C4-2B (cell line): ENCODE results near the gene LPP.

ENCODE experiments used
- H3K27ac ChIP-seq: fragments of 450-650 bp; 2 replicates; pipeline ENCODE4 v1.5.1; 2017
- ZFX ChIP-seq: fragments of 450-650 bp; IDR thresholded peaks from 2 replicates; pipeline ENCODE4 v1.6.1; 2017
- TF ChIP-seq, protein P1 (sequence below): fragments of 450-650 bp; conservative IDR thresholded peaks from 2 replicates; pipeline ENCODE4 v1.5.1; 2017; ENCODE audit warnings: mild to moderate bottlenecking

Gene LPP

DNA sequence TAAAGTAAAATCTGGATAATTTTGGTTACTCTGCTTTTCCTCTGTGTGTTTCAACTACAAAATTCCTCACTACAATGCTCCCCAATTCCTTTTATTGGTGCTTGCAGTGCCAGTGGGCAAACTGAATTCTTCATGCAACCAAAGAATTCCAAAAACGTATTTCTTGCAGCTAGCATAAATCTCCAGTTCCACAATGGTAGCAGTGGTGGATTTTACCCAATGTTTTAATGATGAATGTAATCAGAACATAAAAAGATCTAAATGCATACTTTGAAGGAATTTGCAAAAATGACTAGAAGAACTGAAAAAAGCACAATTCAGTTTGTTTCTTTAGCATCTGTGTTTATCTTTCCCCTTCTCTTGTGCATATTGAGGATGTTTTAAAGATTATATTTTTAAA lies 658.2 kb downstream of the LPP start:
- no peak for TF ChIP-seq ZFX
- TF ChIP-seq, protein P1, sequence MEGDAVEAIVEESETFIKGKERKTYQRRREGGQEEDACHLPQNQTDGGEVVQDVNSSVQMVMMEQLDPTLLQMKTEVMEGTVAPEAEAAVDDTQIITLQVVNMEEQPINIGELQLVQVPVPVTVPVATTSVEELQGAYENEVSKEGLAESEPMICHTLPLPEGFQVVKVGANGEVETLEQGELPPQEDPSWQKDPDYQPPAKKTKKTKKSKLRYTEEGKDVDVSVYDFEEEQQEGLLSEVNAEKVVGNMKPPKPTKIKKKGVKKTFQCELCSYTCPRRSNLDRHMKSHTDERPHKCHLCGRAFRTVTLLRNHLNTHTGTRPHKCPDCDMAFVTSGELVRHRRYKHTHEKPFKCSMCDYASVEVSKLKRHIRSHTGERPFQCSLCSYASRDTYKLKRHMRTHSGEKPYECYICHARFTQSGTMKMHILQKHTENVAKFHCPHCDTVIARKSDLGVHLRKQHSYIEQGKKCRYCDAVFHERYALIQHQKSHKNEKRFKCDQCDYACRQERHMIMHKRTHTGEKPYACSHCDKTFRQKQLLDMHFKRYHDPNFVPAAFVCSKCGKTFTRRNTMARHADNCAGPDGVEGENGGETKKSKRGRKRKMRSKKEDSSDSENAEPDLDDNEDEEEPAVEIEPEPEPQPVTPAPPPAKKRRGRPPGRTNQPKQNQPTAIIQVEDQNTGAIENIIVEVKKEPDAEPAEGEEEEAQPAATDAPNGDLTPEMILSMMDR: no peak
- no peak overlapping the region for H3K27ac ChIP-seq

DNA sequence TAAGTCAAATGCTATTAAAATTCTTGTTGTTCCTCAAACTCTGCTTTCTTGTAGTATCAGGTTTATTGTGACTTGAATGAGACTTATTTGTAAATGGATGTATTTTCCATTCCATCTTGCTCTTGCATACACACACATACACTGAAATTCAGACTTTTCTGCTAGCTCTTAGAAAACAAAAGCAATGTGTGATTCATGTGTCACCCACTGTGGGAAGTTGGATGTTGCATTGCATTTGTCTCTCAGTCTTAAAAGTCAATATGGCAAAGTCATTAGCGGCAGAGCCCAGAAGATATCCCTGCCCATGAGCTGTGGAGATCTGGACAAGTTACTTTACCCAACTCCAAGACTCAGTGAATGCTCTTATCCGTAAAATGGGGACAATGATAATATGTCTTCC lies 660.6 kb downstream of the LPP start:
- no peak for TF ChIP-seq ZFX
- TF ChIP-seq, protein P1: no peak
- H3K27ac ChIP-seq: no peak overlapping the region

DNA sequence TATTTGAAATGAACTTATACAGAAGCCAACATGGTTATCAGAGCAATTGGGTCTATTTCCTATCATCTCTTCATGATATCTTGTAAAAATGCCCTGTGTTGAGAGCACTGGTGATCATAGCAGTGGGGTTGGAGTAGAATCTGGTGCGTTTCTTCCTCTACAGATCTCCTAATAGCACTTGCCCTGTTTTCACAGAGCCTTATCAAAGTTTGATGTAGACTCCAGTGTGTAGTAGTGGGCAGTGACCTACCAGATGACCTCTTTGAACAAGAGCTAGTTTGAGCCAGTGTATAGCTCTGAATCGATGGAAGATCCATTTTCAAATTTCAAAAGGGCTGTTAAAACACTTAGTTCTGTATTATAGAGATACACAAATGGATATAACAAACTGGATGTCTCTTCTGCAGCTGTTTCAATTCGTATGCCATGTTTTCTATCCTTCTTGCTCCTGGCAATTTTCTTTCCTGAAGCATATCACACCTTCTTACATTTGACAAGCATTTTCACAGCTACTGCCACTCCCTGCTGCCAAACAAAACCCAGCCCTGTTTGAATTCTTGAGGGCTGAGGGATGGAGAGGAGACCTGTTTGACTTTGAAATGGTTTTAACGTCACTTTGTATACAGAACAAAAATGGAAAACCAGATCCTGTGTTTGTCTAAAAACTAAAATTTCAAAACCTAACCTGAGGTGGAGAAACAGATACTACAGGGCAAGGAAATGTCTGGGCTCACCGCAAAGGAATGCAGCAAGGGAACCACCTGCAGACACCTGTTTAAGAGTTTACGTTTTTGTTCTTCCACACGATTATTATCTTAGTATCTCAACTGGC lies 663.4 kb downstream of the LPP start:
- TF ChIP-seq ZFX: no peak
- TF ChIP-seq, protein P1: no peak
- no peak overlapping the region for H3K27ac ChIP-seq

DNA sequence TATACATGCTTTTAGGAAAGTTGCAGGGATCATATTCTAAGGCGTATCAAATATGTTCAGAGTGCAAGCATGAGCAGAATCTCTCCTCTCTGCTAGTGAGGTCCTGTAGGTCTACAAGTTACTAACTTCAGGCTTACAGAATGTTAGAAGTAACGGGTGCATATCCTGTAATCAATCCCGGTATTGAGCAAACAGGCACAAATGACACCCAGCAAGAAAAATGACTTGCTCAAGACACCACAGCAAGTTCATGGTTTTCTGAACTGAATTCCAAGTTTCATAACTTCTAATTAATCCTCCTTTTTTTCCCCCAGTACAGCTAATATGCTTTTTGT lies 663.9 kb downstream of the LPP start:
- H3K27ac ChIP-seq: no peak overlapping the region
- TF ChIP-seq, protein P1: no peak
- no peak for TF ChIP-seq ZFX

DNA sequence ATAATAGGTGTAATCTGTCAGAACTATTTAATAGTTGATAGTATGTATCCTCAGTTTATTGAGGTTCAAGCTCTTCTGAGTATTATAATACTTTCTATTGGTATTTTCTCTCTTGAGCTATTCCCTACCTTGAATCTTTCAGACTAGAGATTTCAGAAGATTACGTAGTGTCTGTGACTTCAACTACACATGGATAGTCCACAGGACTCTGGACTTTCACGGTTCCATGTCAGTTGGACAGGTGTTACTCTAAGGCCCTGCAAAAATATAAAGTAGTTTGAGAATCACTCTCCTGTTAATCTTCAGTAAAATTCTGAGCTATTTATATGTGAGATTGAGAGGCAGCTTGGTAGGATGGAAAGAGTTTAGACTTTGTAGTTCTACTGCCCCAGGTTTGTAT lies 664.3 kb downstream of the LPP start:
- H3K27ac ChIP-seq: no peak overlapping the region
- TF ChIP-seq ZFX: no peak
- TF ChIP-seq, protein P1: no peak

DNA sequence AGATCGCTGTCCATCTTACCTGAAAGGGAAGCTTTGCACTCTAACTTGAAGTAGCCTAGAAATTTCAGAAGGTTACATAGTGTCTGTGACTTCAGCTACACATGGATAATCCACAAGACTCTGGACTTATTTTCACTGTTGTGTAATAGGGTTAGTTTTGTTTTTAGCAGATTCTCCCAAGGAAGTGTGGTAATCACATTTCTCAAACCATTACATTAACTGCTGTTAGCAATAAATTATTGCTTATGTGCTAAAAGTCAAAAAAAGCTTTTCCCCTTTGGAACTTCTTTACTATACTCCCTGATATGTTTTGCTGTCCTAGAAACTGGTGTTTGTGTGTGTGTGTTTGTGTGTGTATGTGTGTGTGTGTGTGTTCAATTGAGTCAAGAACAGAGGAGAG lies 666.0 kb downstream of the LPP start:
- no peak overlapping the region for H3K27ac ChIP-seq

DNA sequence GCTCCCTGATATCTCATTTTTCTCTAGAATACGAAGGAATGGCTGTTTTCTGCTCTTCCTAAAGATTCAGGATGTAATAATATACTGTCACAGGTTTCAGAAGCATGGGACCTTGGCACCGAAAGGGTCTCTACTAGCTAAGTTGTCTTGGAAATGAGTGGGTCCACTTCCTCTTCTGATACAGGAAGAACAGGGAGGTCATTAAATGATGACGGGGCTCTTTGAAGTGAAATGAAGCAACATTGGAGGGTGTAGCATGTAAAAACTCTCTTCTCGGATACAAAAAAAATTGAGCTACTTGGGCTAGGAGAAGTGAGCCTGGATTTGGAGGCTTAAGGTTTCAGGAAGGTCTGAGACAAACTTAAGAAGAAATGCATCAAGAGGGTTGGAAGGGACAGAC lies 668.0 kb downstream of the LPP start:
- TF ChIP-seq ZFX: no peak
- TF ChIP-seq, protein P1: no peak
- H3K27ac ChIP-seq: no peak overlapping the region

More for the DNA sequence above, 666.0 kb downstream of the LPP start:
- no peak for TF ChIP-seq ZFX
- TF ChIP-seq, protein P1: no peak
